DND-41 (cell line): ENCODE measurements around the gene RSPO3.

Experiments
- EZH2 ChIP-seq: IDR thresholded peaks from 3 replicates; pipeline ENCODE4 v1.6.1; 2012; ENCODE audit warnings: borderline replicate concordance, low read depth, mild to moderate bottlenecking, moderate library complexity, low read length, inconsistent platforms; ENCODE audit not compliant: severe bottlenecking
- TF ChIP-seq, protein P1 (sequence below): IDR thresholded peaks from 2 replicates; pipeline ENCODE4 v1.5.1; 2012; ENCODE audit warnings: borderline replicate concordance, low read length, moderate library complexity, mild to moderate bottlenecking; ENCODE audit not compliant: poor library complexity, severe bottlenecking; ENCODE audit errors: extremely low read depth

- no peak for TF ChIP-seq EZH2
- TF ChIP-seq, protein P1, sequence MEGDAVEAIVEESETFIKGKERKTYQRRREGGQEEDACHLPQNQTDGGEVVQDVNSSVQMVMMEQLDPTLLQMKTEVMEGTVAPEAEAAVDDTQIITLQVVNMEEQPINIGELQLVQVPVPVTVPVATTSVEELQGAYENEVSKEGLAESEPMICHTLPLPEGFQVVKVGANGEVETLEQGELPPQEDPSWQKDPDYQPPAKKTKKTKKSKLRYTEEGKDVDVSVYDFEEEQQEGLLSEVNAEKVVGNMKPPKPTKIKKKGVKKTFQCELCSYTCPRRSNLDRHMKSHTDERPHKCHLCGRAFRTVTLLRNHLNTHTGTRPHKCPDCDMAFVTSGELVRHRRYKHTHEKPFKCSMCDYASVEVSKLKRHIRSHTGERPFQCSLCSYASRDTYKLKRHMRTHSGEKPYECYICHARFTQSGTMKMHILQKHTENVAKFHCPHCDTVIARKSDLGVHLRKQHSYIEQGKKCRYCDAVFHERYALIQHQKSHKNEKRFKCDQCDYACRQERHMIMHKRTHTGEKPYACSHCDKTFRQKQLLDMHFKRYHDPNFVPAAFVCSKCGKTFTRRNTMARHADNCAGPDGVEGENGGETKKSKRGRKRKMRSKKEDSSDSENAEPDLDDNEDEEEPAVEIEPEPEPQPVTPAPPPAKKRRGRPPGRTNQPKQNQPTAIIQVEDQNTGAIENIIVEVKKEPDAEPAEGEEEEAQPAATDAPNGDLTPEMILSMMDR: no peak
Observed at GRCh38 chr6:127216810-127217789, 98.6 kb downstream of the RSPO3 start.
